ENCODE data around the gene EBF4.

DNA sequence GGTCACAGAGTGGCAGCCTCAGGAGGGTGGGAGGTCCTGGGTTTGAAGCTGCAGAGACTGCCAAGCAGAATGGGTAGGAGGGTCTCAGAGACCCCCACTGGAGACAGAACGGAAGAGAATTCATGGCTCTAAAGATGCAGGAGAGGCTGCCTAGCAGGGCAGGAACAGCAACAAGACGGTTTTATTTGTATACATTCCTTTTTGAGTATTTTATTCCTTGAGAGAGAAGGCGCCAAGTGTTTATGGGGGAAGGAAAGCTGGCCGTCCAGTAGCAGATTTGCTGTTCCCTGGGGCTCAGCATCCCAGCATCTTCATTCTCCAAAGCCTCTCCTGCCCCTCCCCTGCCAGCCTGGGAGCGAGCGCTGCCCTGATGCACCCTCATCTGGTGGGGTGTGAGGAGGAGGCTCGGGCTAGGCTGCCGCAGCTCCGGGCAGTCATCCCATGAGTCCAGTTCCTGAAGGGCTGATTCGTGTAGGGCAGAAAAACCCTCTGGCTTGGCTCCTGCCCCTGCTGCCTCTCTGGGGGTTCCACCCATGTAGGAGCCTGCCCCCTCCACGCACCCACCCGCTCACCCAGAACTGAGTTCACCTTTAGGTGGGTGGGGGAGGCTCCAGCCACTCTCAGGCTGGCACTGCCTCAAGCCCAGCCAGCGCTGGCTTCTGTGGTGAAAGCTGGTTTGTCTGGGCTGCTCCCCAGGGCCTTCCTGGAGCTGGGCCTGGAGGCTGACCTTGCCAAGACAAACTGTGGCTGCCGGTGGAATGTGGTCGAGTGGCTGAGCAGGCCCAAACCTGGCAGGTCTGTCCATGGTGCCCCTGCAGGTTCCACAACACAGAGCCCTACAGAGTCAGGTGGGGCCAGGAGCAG, 75.4 kb downstream of the EBF4 start:
- no peak for TF ChIP-seq GATA3 (IDR thresholded peaks at IDR 0.05; ENCODE audit: low read depth, low read length)
- no peak for TF ChIP-seq GATA2 (IDR thresholded peaks at IDR 0.05; ENCODE audit: low read depth, low read length)

All from SH-SY5Y (cell line).